HG02973 (cell line): ENCODE results near the gene ZNF69.
"Not testable (repeated sequence)": the region's sequence is repeated elsewhere in the genome, so short reads cannot be mapped to it uniquely, and the experiment has no call there.

Source experiments
- ATAC-seq: cut with Tn5 transposase; IDR thresholded peaks from one replicate; pipeline ENCODE4 v1.9.1; 2021; ENCODE audit warnings: moderate library complexity; ENCODE audit not compliant: unreplicated experiment

Gene ZNF69

GRCh38 chr19:11949614-11950080 is 62.1 kb downstream of the ZNF69 start:
- not testable (repeated sequence) for ATAC-seq

GRCh38 chr19:11950312-11950711 is 62.7 kb downstream of the ZNF69 start:
- ATAC-seq, result no peak
